Activated T-helper 1 cell treated with anti-CD3 and anti-CD28 coated beads, Interleukin-2, amount 50 U/mL, for 16 hours (primary cell): ENCODE measurements around the gene HDAC10.
A peak's percentile ranks its signal among the peaks of the same experiment; 100 is the strongest.

Experiments
- DNase-seq, 2 donors: peaks; one replicate each; pipeline ENCODE4 v3.0.0-alpha.2; 2020; ENCODE audit warnings: low read depth in 1 of 2, low spot score in 1 of 2

The HDAC10 gene

GRCh38 chr22:50250555-50251476 is at the start of gene HDAC10:
Gene HDAC10 (minus strand): TSS chr22:50251265. CDS start chr22:50251032, 233 bp downstream.
- peak; percentile 63 to 68 for DNase-seq

GRCh38 chr22:50300620-50301257 is 49.7 kb upstream of the HDAC10 start:
- no peak for DNase-seq

GRCh38 chr22:50299785-50300619 is 48.9 kb upstream of the HDAC10 start:
- DNase-seq, result no peak

- no peak for DNase-seq
Observed at GRCh38 chr22:50298937-50299784, 48.1 kb upstream of the HDAC10 start.

- DNase-seq, result no peak
Observed at GRCh38 chr22:50298266-50298637, 47.2 kb upstream of the HDAC10 start.

- no peak for DNase-seq
Observed at GRCh38 chr22:50297510-50298265, 46.6 kb upstream of the HDAC10 start.

- DNase-seq, result no peak
Observed at GRCh38 chr22:50296658-50297490, 45.8 kb upstream of the HDAC10 start.

- DNase-seq, result no peak
Observed at GRCh38 chr22:50294319-50294656, 43.2 kb upstream of the HDAC10 start.

GRCh38 chr22:50293441-50294318 is 42.6 kb upstream of the HDAC10 start:
- DNase-seq, result no peak

GRCh38 chr22:50292643-50293440 is 41.8 kb upstream of the HDAC10 start:
- DNase-seq, result no peak

- no peak for DNase-seq
Observed at GRCh38 chr22:50289942-50290630, 39.0 kb upstream of the HDAC10 start.

GRCh38 chr22:50289151-50289941 is 38.3 kb upstream of the HDAC10 start:
- DNase-seq, result no peak

GRCh38 chr22:50287731-50288130 is 36.7 kb upstream of the HDAC10 start:
- DNase-seq, result no peak

- no peak for DNase-seq
Observed at GRCh38 chr22:50286701-50287318, 35.7 kb upstream of the HDAC10 start.

- DNase-seq, result no peak
Observed at GRCh38 chr22:50286275-50286674, 35.2 kb upstream of the HDAC10 start.
